HCT116 (cell line): Measurements from ENCODE around the gene HNRNPA1. TPM values are rescaled to one million over a fixed set of nuclear protein-coding genes. Genes with fewer than 3 reads are reported as not detected.
"Not testable (repeated sequence)": the region's sequence is repeated elsewhere in the genome, so short reads cannot be mapped to it uniquely, and the experiment has no call there.

Source experiments
- ATAC-seq: fragments of 200-7000 bp; cut with Tn5 transposase; 2 replicates; pipeline ENCODE4 v1.9.1; 2020; ENCODE audit warnings: mild to moderate bottlenecking, moderate library complexity
- BruUV-seq: library from RNA; stranded (reverse); fragments of 400-500 nt; replicated peaks from 2 replicates; lab custom pipeline; 2021; lab: Mats Ljungman, UMichigan
- CTCF ChIA-PET: fragments of 300-600 bp; sonication (Branson Sonifier 250); formaldehyde crosslinking; loops from one replicate; lab custom pipeline; 2021; ENCODE audit warnings: antibody characterized with exemption; lab: Charles Lee
- POLR2A ChIA-PET: fragments of 300-600, 350-600 bp; sonication (Branson Sonifier 250); formaldehyde crosslinking; loops from one replicate; lab custom pipeline; 2021; ENCODE audit warnings: antibody characterized with exemption; lab: Charles Lee
- RAD21 ChIA-PET, 2 experiments: fragments of 300-600 bp; sonication (Branson Sonifier 250); formaldehyde crosslinking; loops; one replicate each; lab custom pipeline; 2023; ENCODE audit warnings: low total read pairs in 2 of 2; ENCODE audit not compliant: uncharacterized antibody in 2 of 2, unreplicated experiment in 2 of 2, low non-redundant PET in 1 of 2; lab: Charles Lee
- DNase-seq: peaks from one replicate; pipeline ENCODE4 v3.0.0-alpha.2; 2010; ENCODE audit warnings: low read depth, low spot score
- H2AFZ ChIP-seq: fragments of 200-600 bp; shearing (Covaris generic), sonication (generic); 2 replicates; pipeline ENCODE4 v1.6.1; 2017; ENCODE audit warnings: low read depth, mixed run types, mixed read lengths, antibody characterized with exemption, low read length; ENCODE audit not compliant: poor library complexity, severe bottlenecking
- H3K27ac ChIP-seq: 2 replicates; pipeline ENCODE4 v1.5.1; 2012; ENCODE audit warnings: low read depth, low read length
- H3K27me3 ChIP-seq: fragments of 200-600 bp; sonication (generic); 2 replicates; pipeline ENCODE4 v1.6.1; 2016; ENCODE audit warnings: mixed run types, low read length, mixed read lengths; ENCODE audit not compliant: insufficient read depth
- H3K36me3 ChIP-seq, 2 experiments: fragments of 200-500 bp in 1 of 2; fragments of 200-600 bp in 1 of 2; sonication (Bioruptor generic) in 1 of 2; sonication (generic) in 1 of 2; 2 replicates each; pipeline versions ENCODE4 v1.5.1 to v1.6.1; 2014 to 2016; ENCODE audit warnings: low read length in 2 of 2, inconsistent platforms in 1 of 2, mixed read lengths in 1 of 2, mixed run types in 1 of 2; ENCODE audit not compliant: insufficient read depth in 2 of 2, control insufficient read depth in 1 of 2
- H3K4me1 ChIP-seq, 2 experiments: fragments of 200-600 bp in 1 of 2; sonication (generic) in 1 of 2; 2 replicates each; pipeline versions ENCODE4 v1.5.1 to v1.6.1; 2012 to 2017; ENCODE audit warnings: low read length in 2 of 2, inconsistent platforms in 1 of 2, mild to moderate bottlenecking in 1 of 2, mixed read lengths in 1 of 2, mixed run types in 1 of 2, moderate library complexity in 1 of 2; ENCODE audit not compliant: insufficient read depth in 2 of 2, control insufficient read depth in 1 of 2
- H3K4me2 ChIP-seq: fragments of 200-600 bp; sonication (generic); 2 replicates; pipeline ENCODE4 v1.6.1; 2017; ENCODE audit warnings: mixed run types, low read length, mixed read lengths
- H3K4me3 ChIP-seq, 2 experiments: fragments of 200-600 bp in 1 of 2; sonication (generic) in 1 of 2; replicated peaks in 1 of 2; 2 replicates each; pipeline ENCODE4 v1.5.1; 2011 to 2016; ENCODE audit warnings: low read length in 2 of 2, control low read depth in 1 of 2, low read depth in 1 of 2, mild to moderate bottlenecking in 1 of 2, mixed read lengths in 1 of 2, mixed run types in 1 of 2
- H3K79me2 ChIP-seq: fragments of 200-600 bp; sonication (generic); 2 replicates; pipeline ENCODE4 v1.6.1; 2017; ENCODE audit warnings: mild to moderate bottlenecking, mixed run types, low read length, moderate library complexity, mixed read lengths; ENCODE audit not compliant: insufficient read depth
- H3K9ac ChIP-seq: fragments of 200-600 bp; sonication (generic); 2 replicates; pipeline ENCODE4 v1.6.1; 2016; ENCODE audit warnings: low read length, mixed read lengths
- H3K9me2 ChIP-seq: fragments of 200-600 bp; sonication (generic), shearing (Covaris generic); 2 replicates; pipeline ENCODE4 v1.6.1; 2017; ENCODE audit warnings: mixed run types, mild to moderate bottlenecking, moderate library complexity; ENCODE audit not compliant: insufficient read depth
- H3K9me3 ChIP-seq, 2 experiments: fragments of 200-500 bp in 1 of 2; fragments of 200-600 bp in 1 of 2; sonication (Bioruptor generic) in 1 of 2; sonication (generic) in 1 of 2; 2 replicates each; pipeline ENCODE4 v1.6.1; 2014 to 2017; ENCODE audit warnings: low read length in 2 of 2, mixed read lengths in 2 of 2, inconsistent platforms in 1 of 2, low read depth in 1 of 2, mild to moderate bottlenecking in 1 of 2, mixed run types in 1 of 2, moderate library complexity in 1 of 2; ENCODE audit not compliant: control insufficient read depth in 1 of 2, insufficient read depth in 1 of 2
- H4K20me1 ChIP-seq: fragments of 200-600 bp; sonication (generic), shearing (Covaris generic); 2 replicates; pipeline ENCODE4 v1.6.1; 2017; ENCODE audit warnings: mixed run types, mild to moderate bottlenecking, moderate library complexity; ENCODE audit not compliant: insufficient read depth
- RAD21 ChIP-seq: IDR thresholded peaks from 2 replicates; pipeline ENCODE4 v1.6.1; 2012; ENCODE audit warnings: low read depth, mild to moderate bottlenecking
- SP1 ChIP-seq: IDR thresholded peaks from 2 replicates; pipeline ENCODE4 v1.6.1; 2012; ENCODE audit warnings: low read depth
- SRF ChIP-seq: IDR thresholded peaks from 2 replicates; pipeline ENCODE4 v1.6.1; 2012; ENCODE audit warnings: low read depth
- ZBTB33 ChIP-seq: IDR thresholded peaks from 2 replicates; pipeline ENCODE4 v1.6.1; 2011; ENCODE audit warnings: mild to moderate bottlenecking, low read length, moderate library complexity; ENCODE audit not compliant: insufficient replicate concordance; ENCODE audit errors: extremely low read depth
- ZNF274 ChIP-seq: fragments of 200-500 bp; sonication (Bioruptor generic); IDR thresholded peaks from 2 replicates; pipeline ENCODE4 v1.6.1; 2014; ENCODE audit warnings: mild to moderate bottlenecking, low read depth, low read length, inconsistent platforms
- intact Hi-C: fragments of 100-400 bp; cut with micrococcal nuclease; formaldehyde crosslinking; loops from 2 replicates; pipeline ENCODE4 v1.10.0; 2022
- total RNA-seq: library from RNA; stranded (reverse); gene quantifications from one replicate; pipeline ENCODE4 v1.2.1, GENCODE V29; 2021; ENCODE audit not compliant: unreplicated experiment
- TF ChIP-seq, protein P1 (sequence below): IDR thresholded peaks from 2 replicates; pipeline ENCODE4 v1.6.1; 2012; ENCODE audit warnings: low read depth

Gene HNRNPA1
- total RNA-seq, 1 experiment from 2014 or later = 1,878 TPM

GRCh38 chr12:54281694-54282093, 1.2 kb downstream of the HNRNPA1 start:
- H2AFZ ChIP-seq, DNase-seq, BruUV-seq, H3K9me3 ChIP-seq, H3K27me3 ChIP-seq, H3K9me2 ChIP-seq, RAD21 ChIA-PET, intact Hi-C loops, ATAC-seq: not testable (repeated sequence)
- peaks cover 40% of the 10 kb centered on the region for H4K20me1 ChIP-seq
- POLR2A ChIA-PET = interaction anchor here (1.0 to 2.8 kb wide), 6 partner anchors 8 to 52 kb away, joined by 5 to 73 read pairs (median 18); partner anchors contain the start of gene COPZ1
- peaks cover 41 to 67% of the 10 kb centered on the region in 2 experiments for H3K36me3 ChIP-seq
- peak overlapping the region; percentile 81 to 96 for H3K4me3 ChIP-seq
- peak overlapping the region; percentile 93 for H3K27ac ChIP-seq
- H3K79me2 ChIP-seq = peaks cover 85% of the 10 kb centered on the region
- CTCF ChIA-PET = interaction anchor here (2.5 kb wide), 1 partner anchor 12 kb away, joined by 16 read pairs; no protein-coding TSS in a partner anchor
- peaks cover 17 to 60% of the 10 kb centered on the region in 2 experiments for H3K4me1 ChIP-seq
- peak overlapping the region; percentile 88 for H3K4me2 ChIP-seq
- H3K9ac ChIP-seq = peak overlapping the region; percentile 97

- H3K4me2 ChIP-seq = peak overlapping the region; percentile 88
- ChIA-PET CTCF (interaction anchor here (0.8 kb wide), 1 partner anchor 11 kb away, joined by 3 read pairs; no protein-coding TSS in a partner anchor), POLR2A (interaction anchor here (1.1 to 1.7 kb wide), 2 partner anchors 42 to 76 kb away, joined by 3 to 4 read pairs; partner anchors contain the start of gene COPZ1), RAD21 (interaction anchor here in 1 of 2 experiments (0.7 kb wide), 1 partner anchor 672 kb away, joined by 3 read pairs; no protein-coding TSS in a partner anchor)
- no peak for ATAC-seq
- no peaks in the 10 kb centered on the region for H3K9me2 ChIP-seq
- peaks cover 52% of the 10 kb centered on the region for H4K20me1 ChIP-seq
- peaks cover 72% of the 10 kb centered on the region for H3K79me2 ChIP-seq
- DNase-seq = no peak
- peaks cover 42 to 71% of the 10 kb centered on the region in 2 experiments for H3K36me3 ChIP-seq
- H3K27me3 ChIP-seq = no peaks in the 10 kb centered on the region
- peaks cover 13 to 68% of the 10 kb centered on the region in 2 experiments for H3K4me1 ChIP-seq
- BruUV-seq = no TSS peak
- H3K4me3 ChIP-seq = peak overlapping the region in 1 of 2 experiments; percentile 81; a peak in 2 of 4 replicates
- H3K9me3 ChIP-seq = no peaks in the 10 kb centered on the region
- peak overlapping the region; percentile 97 for H3K9ac ChIP-seq
- no peak overlapping the region for H3K27ac ChIP-seq
- TF ChIP-seq SRF (no peak), RAD21 (no peak), SP1 (no peak), ZNF274 (no peak), ZBTB33 (no peak)
- TF ChIP-seq, protein P1, sequence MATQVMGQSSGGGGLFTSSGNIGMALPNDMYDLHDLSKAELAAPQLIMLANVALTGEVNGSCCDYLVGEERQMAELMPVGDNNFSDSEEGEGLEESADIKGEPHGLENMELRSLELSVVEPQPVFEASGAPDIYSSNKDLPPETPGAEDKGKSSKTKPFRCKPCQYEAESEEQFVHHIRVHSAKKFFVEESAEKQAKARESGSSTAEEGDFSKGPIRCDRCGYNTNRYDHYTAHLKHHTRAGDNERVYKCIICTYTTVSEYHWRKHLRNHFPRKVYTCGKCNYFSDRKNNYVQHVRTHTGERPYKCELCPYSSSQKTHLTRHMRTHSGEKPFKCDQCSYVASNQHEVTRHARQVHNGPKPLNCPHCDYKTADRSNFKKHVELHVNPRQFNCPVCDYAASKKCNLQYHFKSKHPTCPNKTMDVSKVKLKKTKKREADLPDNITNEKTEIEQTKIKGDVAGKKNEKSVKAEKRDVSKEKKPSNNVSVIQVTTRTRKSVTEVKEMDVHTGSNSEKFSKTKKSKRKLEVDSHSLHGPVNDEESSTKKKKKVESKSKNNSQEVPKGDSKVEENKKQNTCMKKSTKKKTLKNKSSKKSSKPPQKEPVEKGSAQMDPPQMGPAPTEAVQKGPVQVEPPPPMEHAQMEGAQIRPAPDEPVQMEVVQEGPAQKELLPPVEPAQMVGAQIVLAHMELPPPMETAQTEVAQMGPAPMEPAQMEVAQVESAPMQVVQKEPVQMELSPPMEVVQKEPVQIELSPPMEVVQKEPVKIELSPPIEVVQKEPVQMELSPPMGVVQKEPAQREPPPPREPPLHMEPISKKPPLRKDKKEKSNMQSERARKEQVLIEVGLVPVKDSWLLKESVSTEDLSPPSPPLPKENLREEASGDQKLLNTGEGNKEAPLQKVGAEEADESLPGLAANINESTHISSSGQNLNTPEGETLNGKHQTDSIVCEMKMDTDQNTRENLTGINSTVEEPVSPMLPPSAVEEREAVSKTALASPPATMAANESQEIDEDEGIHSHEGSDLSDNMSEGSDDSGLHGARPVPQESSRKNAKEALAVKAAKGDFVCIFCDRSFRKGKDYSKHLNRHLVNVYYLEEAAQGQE = no peak
- intact Hi-C loops = no loop called here
- H2AFZ ChIP-seq = no peak overlapping the region
Observed at GRCh38 chr12:54282949-54283593, 2.5 kb downstream of the HNRNPA1 start.
